ENCODE data around the gene ITPR1. TPM values are rescaled to one million over a fixed set of nuclear protein-coding genes. Genes with fewer than 3 reads are reported as not detected.

ITPR1 gene
- total and polyA plus RNA-seq, 4 donors, result 3.7 to 39.4 (median 8.2) TPM

GRCh38 chr3:4596612-4597011, 103.5 kb downstream of the ITPR1 start:
- TF ChIP-seq REST (IDR thresholded peaks at IDR 0.05) (no peak), HNF4A (conservative IDR thresholded peaks at IDR 0.05) (no peak), FOXA1 (IDR thresholded peaks at IDR 0.05) (no peak), YY1 (IDR thresholded peaks at IDR 0.05) (no peak), SP1 (IDR thresholded peaks at IDR 0.05) (no peak), MAX (IDR thresholded peaks at IDR 0.05) (no peak), NR2F2 (IDR thresholded peaks at IDR 0.05) (no peak), ZBTB33 (IDR thresholded peaks at IDR 0.05) (no peak), EGR1 (IDR thresholded peaks at IDR 0.05; ENCODE audit: low read depth in 2 of 2) (no peak), RAD21 (IDR thresholded peaks at IDR 0.05) (no peak), TAF1 (conservative IDR thresholded peaks at IDR 0.05) (no peak), JUND (IDR thresholded peaks at IDR 0.05) (no peak), RXRA (IDR thresholded peaks at IDR 0.05) (no peak), FOXA2 (IDR thresholded peaks at IDR 0.05) (no peak), GABPA (IDR thresholded peaks at IDR 0.05 in 1 of 2, conservative IDR thresholded peaks at IDR 0.05 in 1 of 2) (no peak), HNF4G (IDR thresholded peaks at IDR 0.05) (no peak)
- TF ChIP-seq, protein P1, sequence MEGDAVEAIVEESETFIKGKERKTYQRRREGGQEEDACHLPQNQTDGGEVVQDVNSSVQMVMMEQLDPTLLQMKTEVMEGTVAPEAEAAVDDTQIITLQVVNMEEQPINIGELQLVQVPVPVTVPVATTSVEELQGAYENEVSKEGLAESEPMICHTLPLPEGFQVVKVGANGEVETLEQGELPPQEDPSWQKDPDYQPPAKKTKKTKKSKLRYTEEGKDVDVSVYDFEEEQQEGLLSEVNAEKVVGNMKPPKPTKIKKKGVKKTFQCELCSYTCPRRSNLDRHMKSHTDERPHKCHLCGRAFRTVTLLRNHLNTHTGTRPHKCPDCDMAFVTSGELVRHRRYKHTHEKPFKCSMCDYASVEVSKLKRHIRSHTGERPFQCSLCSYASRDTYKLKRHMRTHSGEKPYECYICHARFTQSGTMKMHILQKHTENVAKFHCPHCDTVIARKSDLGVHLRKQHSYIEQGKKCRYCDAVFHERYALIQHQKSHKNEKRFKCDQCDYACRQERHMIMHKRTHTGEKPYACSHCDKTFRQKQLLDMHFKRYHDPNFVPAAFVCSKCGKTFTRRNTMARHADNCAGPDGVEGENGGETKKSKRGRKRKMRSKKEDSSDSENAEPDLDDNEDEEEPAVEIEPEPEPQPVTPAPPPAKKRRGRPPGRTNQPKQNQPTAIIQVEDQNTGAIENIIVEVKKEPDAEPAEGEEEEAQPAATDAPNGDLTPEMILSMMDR (IDR thresholded peaks at IDR 0.05; ENCODE audit: low read depth, low read length, missing input control), result no peak
- TF ChIP-seq, protein P2, sequence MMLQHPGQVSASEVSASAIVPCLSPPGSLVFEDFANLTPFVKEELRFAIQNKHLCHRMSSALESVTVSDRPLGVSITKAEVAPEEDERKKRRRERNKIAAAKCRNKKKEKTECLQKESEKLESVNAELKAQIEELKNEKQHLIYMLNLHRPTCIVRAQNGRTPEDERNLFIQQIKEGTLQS (IDR thresholded peaks at IDR 0.05), result no peak
- Histone ChIP-seq H3K27ac (ENCODE audit: low read depth in 1 of 2, low read length in 2 of 2) (no peak overlapping the region), H3K36me3 (ENCODE audit: control insufficient read depth in 4 of 4, insufficient read depth in 3 of 4, low read depth in 1 of 4, low read length in 3 of 4) (no peaks in the 10 kb centered on the region), H3K4me1 (ENCODE audit: control insufficient read depth in 4 of 4, insufficient read depth in 4 of 4, low read length in 3 of 4) (peaks cover 0 to 13% (median 10%) of the 10 kb centered on the region in 4 donors), H3K9ac (ENCODE audit: low read depth in 1 of 2, low read length in 2 of 2) (no peak overlapping the region), H3K9me3 (ENCODE audit: control insufficient read depth in 4 of 4, low read length in 3 of 4) (no peaks in the 10 kb centered on the region), H3K27me3 (ENCODE audit: control insufficient read depth in 4 of 4, insufficient read depth in 4 of 4, low read length in 3 of 4) (no peaks in the 10 kb centered on the region), H3K4me3 (ENCODE audit: low read depth in 1 of 3, low read length in 3 of 3) (no peak overlapping the region)
- 60% methylated on average over 3 of the region's 3 CpGs for WGBS
- DNase-seq (ENCODE audit: low spot score), result no peak
